ENCODE data around the gene PNMA6A. TPM values are rescaled to one million over a fixed set of nuclear protein-coding genes. Genes with fewer than 3 reads are reported as not detected.
"Not testable (repeated sequence)": the region's sequence is repeated elsewhere in the genome, so short reads cannot be mapped to it uniquely, and the experiment has no call there.

PNMA6A gene
- polyA plus RNA-seq (2011; rRNA removed) (0.88 and 1.3 TPM in 2 replicates), polyA minus RNA-seq (2011; rRNA and poly(A)+ RNA removed) (0.62 and 0.95 TPM in 2 replicates)

- DNase-seq (ENCODE audit: low read depth); H3K4me3 ChIP-seq (ENCODE audit: low read depth, low read length); H3K27me3 ChIP-seq (ENCODE audit: control insufficient read depth, insufficient read depth, low read length); H3K36me3 ChIP-seq (ENCODE audit: control insufficient read depth, insufficient read depth, low read length); CTCF ChIA-PET; POLR2A ChIA-PET: not testable (repeated sequence)
Observed at GRCh38 chrX:153071909-153072583, at the start of gene PNMA6A. Gene PNMA6A, plus strand, starts transcription at chrX:153072454. Its CDS starts 609 bp downstream, at chrX:153073063.

- H3K27me3 ChIP-seq (ENCODE audit: control insufficient read depth, insufficient read depth, low read length); POLR2A ChIA-PET; DNase-seq (ENCODE audit: low read depth); H3K36me3 ChIP-seq (ENCODE audit: control insufficient read depth, insufficient read depth, low read length); H3K4me3 ChIP-seq (ENCODE audit: low read depth, low read length); CTCF ChIA-PET: not testable (repeated sequence)
Observed at GRCh38 chrX:153026501-153026900, 45.8 kb upstream of the PNMA6A start.

- H3K4me3 ChIP-seq (ENCODE audit: low read depth, low read length); H3K27me3 ChIP-seq (ENCODE audit: control insufficient read depth, insufficient read depth, low read length); DNase-seq (ENCODE audit: low read depth); POLR2A ChIA-PET; H3K36me3 ChIP-seq (ENCODE audit: control insufficient read depth, insufficient read depth, low read length): not testable (repeated sequence)
- CTCF ChIA-PET, result interaction anchor here (1.6 kb wide), 1 partner anchor 639 kb away, joined by 3 read pairs; no protein-coding TSS in a partner anchor
Observed at GRCh38 chrX:153028487-153028886, 43.8 kb upstream of the PNMA6A start.

- TF ChIP-seq CTCF (IDR thresholded peaks at IDR 0.05; ENCODE audit: insufficient read depth, low read depth, low read length), result no peak
- ChIA-PET CTCF (no interaction called here), POLR2A (no interaction called here)
- Histone ChIP-seq H3K36me3 (ENCODE audit: control insufficient read depth, insufficient read depth, low read length) (no peaks in the 10 kb centered on the region), H3K27me3 (ENCODE audit: control insufficient read depth, insufficient read depth, low read length) (no peaks in the 10 kb centered on the region), H3K4me3 (ENCODE audit: low read depth, low read length) (no peak overlapping the region)
- DNase-seq (ENCODE audit: low read depth), result no peak
Observed at GRCh38 chrX:153029162-153029561, 43.1 kb upstream of the PNMA6A start.

- CTCF ChIA-PET, result no interaction called here
- POLR2A ChIA-PET, result no interaction called here
- Histone ChIP-seq H3K36me3 (ENCODE audit: control insufficient read depth, insufficient read depth, low read length) (no peaks in the 10 kb centered on the region), H3K4me3 (ENCODE audit: low read depth, low read length) (no peak overlapping the region), H3K27me3 (ENCODE audit: control insufficient read depth, insufficient read depth, low read length) (no peaks in the 10 kb centered on the region)
- no peak for DNase-seq (ENCODE audit: low read depth)
- TF ChIP-seq CTCF (IDR thresholded peaks at IDR 0.05; ENCODE audit: insufficient read depth, low read depth, low read length), result no peak
Observed at GRCh38 chrX:153029875-153030274, 42.4 kb upstream of the PNMA6A start.

GRCh38 chrX:153030801-153031200, 41.5 kb upstream of the PNMA6A start:
- no peak for TF ChIP-seq CTCF (IDR thresholded peaks at IDR 0.05; ENCODE audit: insufficient read depth, low read depth, low read length)
- Histone ChIP-seq H3K4me3 (ENCODE audit: low read depth, low read length) (no peak overlapping the region), H3K36me3 (ENCODE audit: control insufficient read depth, insufficient read depth, low read length) (no peaks in the 10 kb centered on the region), H3K27me3 (ENCODE audit: control insufficient read depth, insufficient read depth, low read length) (no peaks in the 10 kb centered on the region)
- DNase-seq (ENCODE audit: low read depth), result no peak
- ChIA-PET CTCF (interaction anchor here (1.6 to 3.0 kb wide), 2 partner anchors 71 to 407 kb away, joined by 5 to 15 read pairs; no protein-coding TSS in a partner anchor), POLR2A (no interaction called here)
